ENCODE measurements around the gene COL18A1.
"Not testable (repeated sequence)": the region's sequence is repeated elsewhere in the genome, so short reads cannot be mapped to it uniquely, and the experiment has no call there.

The COL18A1 gene

DNA sequence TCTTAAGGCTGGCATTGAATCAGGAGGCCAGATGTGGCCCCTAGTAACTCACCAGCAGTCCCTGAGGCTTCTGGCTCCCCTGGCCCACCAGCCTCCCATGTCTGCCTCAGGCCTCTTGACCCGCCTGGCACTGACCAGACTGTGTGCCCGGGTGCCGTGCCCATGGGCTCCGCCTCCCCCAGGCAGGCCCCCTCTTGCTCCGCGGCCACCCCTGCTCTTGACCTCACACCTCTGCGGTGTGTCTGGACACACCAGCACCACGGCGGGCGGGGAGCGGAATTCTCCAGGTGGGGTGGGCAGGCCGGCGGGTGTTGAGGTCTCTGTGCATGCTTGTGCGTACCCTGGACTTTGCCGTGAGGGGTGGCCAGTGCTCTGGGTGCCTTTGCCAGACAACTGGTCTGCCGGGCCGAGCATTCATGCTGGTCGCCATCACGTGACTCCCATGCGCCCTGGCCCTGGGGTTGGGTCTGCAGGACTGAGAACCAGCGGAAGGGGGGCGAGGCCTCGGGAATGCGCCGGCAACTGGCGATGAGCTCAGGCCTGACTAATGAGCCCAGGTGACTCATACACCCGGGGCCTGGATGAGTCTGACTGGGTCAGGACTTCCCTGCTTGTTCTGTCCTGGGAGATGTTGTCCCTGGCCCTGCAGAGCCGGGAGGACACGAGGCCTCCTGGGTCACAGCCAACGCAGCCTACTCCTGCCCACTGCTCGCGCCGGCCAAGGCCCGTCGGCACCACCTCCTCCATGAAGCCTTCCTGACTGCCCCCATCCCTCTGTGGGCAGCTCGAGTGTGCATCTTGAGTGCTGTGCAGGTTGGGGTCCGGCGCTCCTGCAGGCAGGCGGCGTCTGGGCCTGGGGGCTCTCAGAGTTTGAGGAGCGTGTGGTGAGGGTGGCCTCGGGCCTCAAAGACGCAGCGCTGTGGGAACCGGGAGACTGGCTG is 22.6 kb downstream of the COL18A1 start:
- DNase-seq (ENCODE audit: low read depth in 2 of 2): no peak

DNA sequence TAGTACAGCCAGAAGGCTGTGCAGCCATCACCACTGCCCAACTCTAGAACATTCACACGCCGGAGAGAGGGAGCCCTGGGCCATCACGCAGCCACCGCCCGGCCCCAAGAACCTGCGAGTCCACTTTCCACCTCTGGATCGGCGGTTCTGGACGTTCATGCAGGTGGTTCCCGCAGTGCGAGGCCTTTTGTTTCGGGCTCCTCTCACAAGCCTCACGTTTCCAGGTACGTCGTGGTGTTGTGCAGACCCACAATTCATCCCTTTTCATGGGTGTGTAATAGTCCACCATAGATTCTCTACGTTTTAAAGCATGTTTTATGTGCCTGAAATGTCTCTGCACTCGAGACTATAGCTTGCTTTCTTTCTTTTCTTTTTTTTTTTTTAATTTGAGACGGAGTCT is 23.6 kb downstream of the COL18A1 start:
- no peak for DNase-seq (ENCODE audit: low read depth in 2 of 2)

- no peak for DNase-seq (ENCODE audit: low read depth in 2 of 2)
Measured at GRCh38 chr21:45429221-45430175, 24.5 kb downstream of the COL18A1 start.

DNA sequence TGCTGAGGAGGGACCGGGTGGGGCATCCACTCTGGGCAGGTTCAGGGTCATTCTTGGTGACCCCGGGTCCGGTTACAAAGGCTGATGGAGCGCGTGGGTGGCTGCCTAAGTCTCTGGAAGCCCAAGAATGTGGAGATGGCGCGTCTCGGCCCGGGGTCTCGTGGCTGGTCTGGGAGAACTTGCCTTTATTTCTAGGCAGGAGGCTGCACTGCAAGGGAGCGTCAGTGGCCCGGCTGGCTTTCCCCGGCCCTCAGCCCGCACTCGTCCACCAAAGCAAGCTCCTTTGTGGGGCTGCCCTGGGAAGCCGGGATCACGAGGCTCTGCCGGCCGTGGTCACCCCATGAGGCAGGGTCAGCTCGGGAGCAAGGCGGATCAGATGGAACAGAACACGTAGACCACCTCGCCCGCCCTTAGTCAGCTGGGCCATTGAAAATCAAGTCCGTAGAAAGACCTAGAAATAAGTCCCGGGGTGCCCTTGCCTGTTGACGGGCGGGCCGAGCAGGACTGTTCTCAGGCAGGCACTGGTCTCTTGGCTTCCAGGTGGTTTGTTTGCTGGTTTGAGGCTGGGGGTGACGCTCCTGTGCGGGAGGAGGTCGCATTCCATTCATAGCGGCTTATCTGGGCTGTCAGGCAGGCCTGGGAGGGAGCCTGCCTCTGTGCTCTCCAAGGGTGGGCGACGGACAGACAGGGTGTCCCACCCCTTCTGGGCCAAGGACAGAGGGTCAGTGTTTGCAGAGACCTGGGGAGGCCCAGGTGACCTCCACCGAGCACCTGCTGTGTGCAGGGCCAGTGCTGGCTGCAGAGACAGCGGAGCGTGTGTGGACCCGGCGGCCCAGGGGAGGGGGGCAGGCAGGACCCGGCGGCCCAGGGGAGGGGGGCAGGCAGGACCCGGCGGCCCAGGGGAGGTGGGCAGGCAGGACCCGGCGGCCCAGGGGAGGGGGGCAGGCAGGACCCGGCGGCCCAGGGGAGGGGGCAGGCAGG is 25.8 kb downstream of the COL18A1 start:
- DNase-seq (ENCODE audit: low read depth in 2 of 2): no peak

DNA sequence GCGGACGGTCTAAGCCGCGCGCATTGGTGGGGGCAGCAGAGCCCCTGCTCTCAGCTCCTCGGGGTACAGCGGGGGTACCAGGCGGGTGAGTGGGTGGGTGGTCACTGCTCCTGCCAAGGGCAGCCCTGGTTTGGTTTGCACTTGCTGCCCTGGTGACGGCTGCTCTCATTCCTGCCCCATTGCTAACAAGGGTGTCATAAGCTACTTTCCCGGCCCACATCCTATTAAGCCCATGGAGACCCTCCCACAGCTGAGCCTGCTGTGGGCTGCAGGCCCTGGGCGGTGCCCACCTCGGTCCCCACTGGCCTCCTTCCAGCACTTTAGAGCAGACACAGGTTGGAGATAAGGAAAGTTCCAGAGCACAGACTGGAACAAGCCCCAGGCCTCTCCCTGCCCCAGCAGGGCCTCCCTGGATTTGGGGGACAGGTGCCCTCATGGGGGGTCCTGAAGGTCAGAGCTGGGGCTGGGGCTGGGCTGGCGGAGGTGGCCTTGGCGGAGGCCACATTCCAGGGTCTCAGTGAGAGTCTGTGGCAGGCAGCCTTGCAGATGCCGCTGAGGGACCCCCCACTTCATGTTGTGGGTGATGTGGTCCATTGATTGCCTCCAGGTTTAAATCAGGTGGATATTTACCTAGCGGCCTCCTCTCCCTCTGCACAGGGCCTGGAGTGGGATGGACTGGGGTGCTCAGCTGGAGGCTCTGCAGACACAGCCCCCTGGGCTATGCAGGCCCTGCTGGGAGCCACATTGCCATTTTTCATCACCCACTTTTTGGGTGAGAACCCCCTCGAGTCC is 27.0 kb downstream of the COL18A1 start:
- no peak for DNase-seq (ENCODE audit: low read depth in 2 of 2)

- no peak for DNase-seq (ENCODE audit: low read depth in 2 of 2)
Measured at GRCh38 chr21:45432575-45433255, 27.8 kb downstream of the COL18A1 start.

DNA sequence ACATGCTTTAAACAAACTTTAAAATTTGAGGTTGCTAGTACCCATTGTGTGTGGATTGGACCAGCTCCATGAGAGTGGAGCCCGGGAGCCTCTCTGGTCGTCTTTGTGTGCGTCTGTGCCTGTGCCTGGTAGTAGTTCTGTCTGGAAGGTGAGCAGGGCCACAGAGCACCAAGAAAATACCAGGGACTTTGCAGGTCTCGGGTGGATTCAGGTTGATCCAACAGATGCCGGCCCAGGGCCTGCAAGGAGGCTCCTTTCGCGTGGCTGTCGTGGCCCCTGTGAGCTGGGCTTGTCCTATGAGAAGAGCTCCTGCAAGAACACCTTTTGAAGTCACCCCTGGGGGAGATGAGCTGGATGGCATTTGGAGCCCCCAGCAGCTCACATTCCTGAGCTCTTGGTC is 28.3 kb downstream of the COL18A1 start:
- no peak for DNase-seq (ENCODE audit: low read depth in 2 of 2)

DNA sequence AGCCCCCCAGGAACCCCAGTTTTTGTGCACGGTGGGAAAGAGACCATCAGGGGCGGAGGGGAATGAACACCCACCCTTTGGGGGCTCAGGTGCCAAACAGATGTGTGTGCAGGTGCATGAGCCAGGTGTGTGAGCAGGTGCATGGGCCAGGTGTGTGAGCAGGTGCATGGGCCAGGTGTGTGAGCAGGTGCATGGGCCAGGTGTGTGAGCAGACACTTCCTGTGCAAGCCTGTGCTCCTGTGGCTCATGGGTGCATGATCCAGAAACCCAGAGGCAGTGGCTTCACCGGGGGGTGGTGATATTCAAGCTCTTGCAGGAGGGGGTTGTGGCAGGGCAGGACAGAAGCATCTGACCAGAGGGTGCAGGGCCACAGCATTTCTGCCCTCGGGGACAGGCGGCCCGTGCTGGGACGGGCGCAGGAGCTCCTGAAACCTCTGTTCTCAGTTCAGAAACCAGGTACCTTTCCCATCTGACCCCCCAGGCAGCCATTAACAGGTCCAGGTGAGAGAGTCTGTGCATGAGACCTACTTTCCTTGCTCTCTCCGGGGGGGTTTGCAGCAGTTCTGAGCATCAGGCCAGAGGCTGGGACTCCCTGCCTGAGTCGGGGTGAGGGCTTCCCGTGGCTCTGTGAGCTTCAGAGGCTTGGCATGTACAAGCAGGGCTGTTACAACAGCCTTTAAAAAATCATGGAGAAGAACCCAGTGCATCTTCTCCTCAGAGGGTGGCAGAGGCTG is 29.1 kb downstream of the COL18A1 start:
- DNase-seq (ENCODE audit: low read depth in 2 of 2): no peak

DNA sequence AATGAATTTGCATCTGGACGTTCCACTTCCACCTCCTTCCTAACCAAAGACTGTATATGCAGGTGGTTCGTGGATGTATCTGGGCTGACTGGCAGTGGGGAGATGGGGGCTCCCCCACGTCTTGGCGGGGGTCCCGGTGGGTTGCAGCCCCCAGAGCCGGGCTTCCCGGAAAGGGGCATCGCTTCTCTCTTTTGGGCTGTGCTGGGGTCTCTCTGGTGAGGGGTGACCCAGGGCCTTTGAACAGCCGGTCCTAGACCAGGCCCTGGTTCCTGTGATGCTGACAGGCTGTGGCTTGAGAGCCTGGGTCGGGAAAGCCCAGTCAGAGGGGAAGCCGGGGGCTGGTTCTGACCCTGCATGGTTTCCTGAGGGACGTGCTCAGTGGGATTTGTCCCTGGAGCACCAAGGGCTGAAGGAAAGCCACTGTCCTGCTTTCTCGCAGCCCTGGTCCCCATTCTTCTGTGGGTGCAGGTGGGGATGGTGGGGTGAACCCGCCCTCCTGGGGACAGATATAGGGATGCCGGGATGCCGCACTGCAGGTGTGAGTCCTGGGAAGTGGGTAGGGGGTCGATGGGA is 29.8 kb downstream of the COL18A1 start:
- DNase-seq (ENCODE audit: low read depth in 2 of 2): no peak

- DNase-seq (ENCODE audit: low read depth in 2 of 2): no peak
Measured at GRCh38 chr21:45435405-45435981, 30.5 kb downstream of the COL18A1 start.

- no peak for DNase-seq (ENCODE audit: low read depth in 2 of 2)
Measured at GRCh38 chr21:45436351-45437065, 31.5 kb downstream of the COL18A1 start.

DNA sequence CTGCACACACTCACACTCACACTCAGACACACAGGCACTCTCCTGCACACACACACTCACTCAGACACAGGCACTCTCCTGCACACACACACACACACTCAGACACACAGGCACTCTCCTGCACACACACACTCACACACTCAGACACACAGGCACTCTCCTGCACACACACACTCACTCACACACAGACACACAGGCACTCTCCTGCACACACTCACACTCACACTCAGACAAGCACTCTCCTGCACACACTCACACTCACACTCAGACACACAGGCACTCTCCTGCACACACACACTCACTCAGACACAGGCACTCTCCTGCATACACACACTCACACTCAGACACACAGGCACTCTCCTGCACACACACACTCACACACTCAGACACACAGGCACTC is 32.9 kb downstream of the COL18A1 start:
- DNase-seq (ENCODE audit: low read depth in 2 of 2): not testable (repeated sequence)

- no peak for DNase-seq (ENCODE audit: low read depth in 2 of 2)
Measured at GRCh38 chr21:45438391-45439145, 33.6 kb downstream of the COL18A1 start.

GRCh38 chr21:45439161-45439872 is 34.4 kb downstream of the COL18A1 start:
- peak; percentile 85 to 86 for DNase-seq (ENCODE audit: low read depth in 2 of 2)

DNA sequence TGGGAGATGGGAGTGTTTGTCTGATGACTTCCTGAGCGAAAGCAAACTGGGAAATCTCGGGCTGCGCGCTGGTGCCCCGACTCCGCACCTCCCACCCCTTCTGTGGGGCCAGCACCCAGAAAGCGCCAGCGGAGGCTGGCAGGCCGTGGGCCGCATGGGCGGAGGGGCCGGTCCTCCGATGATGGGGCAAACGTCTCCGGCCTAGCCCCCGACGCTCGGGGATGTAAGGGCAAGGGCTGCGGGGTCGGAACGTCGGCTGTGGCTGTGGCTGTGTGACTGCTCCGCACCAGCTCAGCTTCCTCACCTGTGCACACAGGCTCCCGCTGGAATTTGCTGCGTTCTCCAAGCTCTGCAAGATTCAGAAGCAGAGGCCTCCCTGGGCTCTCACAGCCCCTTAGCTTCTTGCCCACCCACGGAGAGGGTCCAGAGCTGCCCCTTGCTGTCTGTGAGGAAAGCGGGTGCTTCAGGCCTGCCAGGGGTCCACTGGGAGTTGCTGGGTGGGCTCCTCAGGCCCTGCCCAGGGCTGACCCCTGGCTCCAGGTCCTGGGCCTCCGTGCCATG is 35.0 kb downstream of the COL18A1 start:
- DNase-seq (ENCODE audit: low read depth in 2 of 2): no peak

DNA sequence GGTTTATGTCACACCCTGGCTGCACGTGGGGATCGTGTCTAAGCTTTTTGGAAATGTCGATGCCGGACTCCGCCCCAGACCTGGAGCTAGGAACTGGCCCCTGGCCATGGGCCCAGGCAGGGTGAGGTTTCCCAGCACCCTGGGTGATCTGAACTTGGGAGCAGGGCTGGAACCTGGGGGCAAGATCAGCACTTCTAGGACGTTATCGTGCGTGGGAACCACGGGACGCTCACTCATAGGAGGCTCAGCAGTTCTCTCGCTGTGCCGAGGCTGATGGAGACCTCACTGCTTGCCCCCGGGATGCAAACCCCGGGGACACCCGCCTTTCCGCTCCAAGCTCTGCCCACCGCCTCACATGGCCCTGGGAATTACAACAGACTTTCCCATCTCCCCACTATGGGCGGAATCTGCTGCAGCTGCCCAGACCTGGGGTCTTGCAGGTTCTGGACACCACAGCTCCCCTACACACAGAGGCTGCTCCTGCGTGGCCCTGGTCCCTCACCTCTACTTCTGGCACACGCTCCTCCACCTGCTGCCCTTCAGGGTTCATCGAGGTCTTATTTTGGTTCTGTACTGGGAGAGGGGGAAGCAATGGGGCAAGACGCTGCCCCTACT is 35.9 kb downstream of the COL18A1 start:
- DNase-seq (ENCODE audit: low read depth in 2 of 2): no peak
